ENCODE measurements around the gene HPCAL1. TPM values are rescaled to one million over a fixed set of nuclear protein-coding genes. Genes with fewer than 3 reads are reported as not detected.

HPCAL1 gene
- total and polyA plus RNA-seq, 2 donors, result 10.0 to 36.3 TPM

DNA sequence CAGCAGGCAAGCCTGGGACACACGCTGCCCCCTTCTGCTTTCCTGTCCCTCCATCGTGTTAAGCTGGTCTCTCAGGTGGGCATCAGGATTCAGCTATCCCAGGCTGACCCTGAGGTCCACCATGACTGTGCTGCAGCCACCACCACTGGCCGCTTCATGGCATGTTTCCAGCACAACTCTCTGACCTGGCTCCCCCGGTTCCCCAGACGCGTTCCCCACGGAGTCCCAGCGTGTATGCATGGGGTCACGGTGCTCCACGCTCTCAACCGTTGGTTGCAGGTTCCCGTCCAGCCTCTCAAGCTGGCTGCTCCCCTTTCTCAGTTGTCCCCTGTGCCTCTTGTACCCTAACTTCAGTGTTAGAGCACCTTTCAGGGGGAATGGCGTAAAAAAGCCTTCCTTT, 20.3 kb downstream of the HPCAL1 start:
- Histone ChIP-seq H3K36me3 (ENCODE audit: insufficient read depth) (no peaks in the 10 kb centered on the region), H3K27ac (ENCODE audit: low read depth) (no peak overlapping the region), H3K4me3 (ENCODE audit: low read depth, low read length) (no peak overlapping the region), H3K4me1 (ENCODE audit: insufficient read depth) (no peaks in the 10 kb centered on the region)
- 97% methylated on average over 13 of the region's 13 CpGs for WGBS
- DNase-seq (ENCODE audit: extremely low spot score), result no peak

DNA sequence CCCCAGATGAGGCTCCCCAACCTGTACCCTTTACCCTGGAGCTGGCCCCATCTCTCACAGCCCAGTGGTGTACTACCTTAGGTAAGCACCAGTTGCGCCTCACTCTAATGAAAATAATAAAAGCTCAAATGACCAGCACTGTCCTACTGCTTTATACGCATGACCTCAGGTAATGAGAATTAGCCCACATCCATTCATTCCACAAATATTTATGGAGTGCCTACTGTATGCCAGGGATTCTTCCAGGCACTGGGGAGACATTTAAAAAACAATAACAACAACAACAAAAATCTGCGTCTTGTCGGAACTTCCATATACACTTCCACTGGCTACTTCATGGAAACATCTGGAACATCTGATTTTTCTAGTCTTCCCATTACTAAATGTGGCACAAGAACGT, 20.8 kb downstream of the HPCAL1 start:
- WGBS, result 95% methylated on average over 5 of the region's 5 CpGs
- no peak for DNase-seq (ENCODE audit: extremely low spot score)
- no peak overlapping the region for H3K27ac ChIP-seq (ENCODE audit: low read depth)
- no peaks in the 10 kb centered on the region for H3K36me3 ChIP-seq (ENCODE audit: insufficient read depth)
- H3K4me3 ChIP-seq (ENCODE audit: low read depth, low read length), result no peak overlapping the region
- H3K4me1 ChIP-seq (ENCODE audit: insufficient read depth), result no peaks in the 10 kb centered on the region

DNA sequence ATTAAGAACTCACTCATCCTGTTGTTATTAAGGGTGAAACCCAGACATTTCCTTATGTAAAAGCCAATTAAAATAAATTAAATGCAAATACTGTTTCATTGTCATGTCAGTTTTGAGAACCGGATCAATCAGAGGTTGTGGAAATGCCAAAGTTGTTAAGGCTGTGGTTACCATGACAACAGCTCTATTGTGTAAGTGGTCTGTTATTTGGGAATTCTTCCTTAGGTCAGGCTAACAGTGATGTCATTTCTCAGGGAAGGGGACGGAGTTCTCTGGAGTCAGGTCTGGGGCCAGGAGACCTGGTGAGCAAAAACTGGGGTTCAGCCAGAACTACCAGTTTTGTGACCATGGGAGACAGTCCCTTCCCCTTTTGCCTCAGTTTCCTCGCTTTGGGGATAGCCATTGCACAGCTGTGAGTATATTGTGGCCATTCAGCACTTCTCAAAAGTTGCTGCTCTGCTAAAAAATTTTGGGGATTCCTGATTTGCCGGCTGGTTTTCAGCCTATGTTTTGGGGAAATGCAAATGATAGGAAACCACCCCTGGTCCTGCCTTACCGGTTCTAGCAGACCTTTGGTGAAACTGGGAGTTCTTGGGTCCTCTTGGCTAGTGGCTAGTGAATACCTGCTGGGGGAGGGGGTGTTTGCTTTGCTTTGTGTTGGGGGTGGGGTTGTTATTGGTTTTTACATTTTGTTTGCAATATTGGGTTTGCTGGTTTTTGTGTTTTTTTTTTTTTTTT, 21.6 kb downstream of the HPCAL1 start:
- 66% methylated on average over 5 of the region's 5 CpGs for WGBS
- no peak for DNase-seq (ENCODE audit: extremely low spot score)
- Histone ChIP-seq H3K4me3 (ENCODE audit: low read depth, low read length) (no peak overlapping the region), H3K4me1 (ENCODE audit: insufficient read depth) (no peaks in the 10 kb centered on the region), H3K27ac (ENCODE audit: low read depth) (no peak overlapping the region), H3K36me3 (ENCODE audit: insufficient read depth) (no peaks in the 10 kb centered on the region)

DNA sequence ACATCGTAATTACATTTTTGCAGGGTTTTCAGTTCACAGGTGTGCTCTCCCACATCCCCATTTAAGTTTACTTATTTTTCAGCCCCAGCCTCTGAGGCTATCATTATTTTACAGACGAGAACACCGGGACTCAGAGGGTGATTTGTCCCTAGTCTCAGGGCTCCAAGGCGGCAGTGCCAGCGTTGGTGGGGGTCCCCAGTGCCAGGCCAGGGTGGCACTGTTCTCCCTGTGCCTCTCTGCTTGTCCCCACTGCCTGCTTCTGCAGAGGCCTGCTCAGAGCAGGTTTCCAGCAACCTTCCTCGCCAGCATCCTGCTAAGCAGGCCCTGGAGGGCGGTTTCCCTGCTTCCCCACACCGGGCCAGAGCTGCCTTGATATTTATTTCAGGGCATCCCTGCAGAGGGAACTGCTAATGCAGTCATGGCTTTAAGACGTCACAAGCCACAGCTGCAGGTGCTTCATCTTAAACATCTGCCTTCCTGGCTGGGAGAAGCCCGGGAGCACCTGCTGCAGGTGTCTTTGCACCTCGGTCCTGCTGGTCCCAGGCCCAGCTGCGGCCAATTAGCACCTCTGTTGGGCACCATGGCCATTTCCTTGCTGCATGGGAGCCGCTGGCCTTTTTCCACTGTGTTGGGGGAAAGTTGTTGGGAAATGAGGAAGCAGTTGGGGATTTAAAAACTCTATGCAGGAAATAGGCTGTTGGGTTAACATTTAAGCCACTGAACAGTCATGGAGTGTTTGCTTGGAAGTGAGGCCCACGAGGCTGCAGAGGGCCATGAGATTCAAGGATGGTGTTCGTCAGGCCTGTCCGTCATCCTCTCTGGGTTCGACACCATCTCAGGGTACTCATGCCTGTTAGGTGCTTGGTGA, 22.8 kb downstream of the HPCAL1 start:
- 88% methylated on average over 17 of the region's 17 CpGs for WGBS
- no peak for DNase-seq (ENCODE audit: extremely low spot score)
- Histone ChIP-seq H3K27ac (ENCODE audit: low read depth) (no peak overlapping the region), H3K4me3 (ENCODE audit: low read depth, low read length) (no peak overlapping the region), H3K4me1 (ENCODE audit: insufficient read depth) (no peaks in the 10 kb centered on the region), H3K36me3 (ENCODE audit: insufficient read depth) (no peaks in the 10 kb centered on the region)

DNA sequence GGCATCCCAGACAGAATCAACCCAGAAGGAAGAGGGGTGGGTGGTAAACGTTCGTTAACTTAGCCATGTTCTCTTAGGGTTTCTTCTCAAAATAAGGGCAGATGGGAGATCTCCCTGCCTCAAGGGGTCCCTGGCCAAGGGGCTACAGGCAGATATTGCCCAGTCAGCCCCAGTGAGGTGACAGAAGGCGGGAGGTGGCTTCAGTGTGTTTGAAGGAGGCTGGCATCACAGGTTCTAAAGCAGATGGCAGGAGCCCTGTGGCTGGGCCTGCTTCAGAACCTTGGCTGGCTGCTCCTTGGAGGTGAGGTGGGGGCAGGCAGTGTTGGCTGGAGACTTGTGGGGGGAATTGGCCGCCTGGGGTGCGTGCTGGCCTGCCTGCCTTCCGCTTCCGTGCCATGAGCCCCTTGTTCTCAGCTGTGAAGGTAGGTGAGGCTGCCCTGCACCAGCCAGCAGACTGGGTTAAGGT, 23.5 kb downstream of the HPCAL1 start:
- WGBS, result 94% methylated on average over 7 of the region's 7 CpGs
- H3K27ac ChIP-seq (ENCODE audit: low read depth), result no peak overlapping the region
- H3K4me3 ChIP-seq (ENCODE audit: low read depth, low read length), result no peak overlapping the region
- no peaks in the 10 kb centered on the region for H3K36me3 ChIP-seq (ENCODE audit: insufficient read depth)
- H3K4me1 ChIP-seq (ENCODE audit: insufficient read depth), result no peaks in the 10 kb centered on the region
- no peak for DNase-seq (ENCODE audit: extremely low spot score)

DNA sequence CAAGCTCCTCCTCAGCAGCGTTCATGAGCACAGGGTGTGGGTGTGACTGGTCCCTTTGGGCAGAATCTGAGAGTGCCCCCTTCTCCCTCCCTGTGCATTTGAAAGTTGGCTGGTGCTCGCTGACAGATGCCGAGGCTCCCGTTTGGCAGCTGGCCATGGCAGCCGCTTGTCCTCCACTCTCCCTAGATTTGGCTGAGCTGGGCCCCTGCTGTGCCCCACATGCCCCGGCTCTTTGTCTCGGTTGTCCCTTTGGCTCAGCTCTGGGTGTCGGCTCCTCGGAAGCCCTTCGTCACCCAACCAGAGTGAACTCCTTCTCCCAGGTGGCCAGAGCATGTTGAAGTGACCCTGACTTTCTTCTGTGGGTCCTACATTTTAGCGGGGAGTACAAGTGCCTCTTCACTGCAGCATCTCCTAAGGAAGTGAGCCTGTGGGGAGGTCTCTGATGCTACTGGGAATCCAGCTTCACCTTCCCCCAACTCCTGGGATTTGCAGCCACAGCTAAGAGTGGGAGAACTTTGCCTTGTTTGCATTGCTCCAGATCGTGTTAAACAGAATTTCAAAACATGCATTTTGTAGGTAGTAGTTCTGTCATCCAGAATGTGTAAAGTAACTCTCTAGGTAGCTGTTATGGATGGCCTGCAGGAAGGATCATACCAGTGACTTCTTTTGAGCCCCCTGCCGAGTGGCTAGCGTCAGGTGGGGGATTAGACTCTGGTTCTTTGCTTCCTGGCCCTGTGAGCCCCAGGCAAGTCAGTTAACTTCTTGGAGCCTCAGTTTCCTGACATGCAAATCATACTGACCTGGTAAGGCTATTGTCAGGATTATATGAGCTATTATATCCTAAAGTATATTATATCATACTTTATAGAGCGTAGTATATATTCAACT, 24.2 kb downstream of the HPCAL1 start:
- 67% methylated on average over 15 of the region's 15 CpGs for WGBS
- no peaks in the 10 kb centered on the region for H3K36me3 ChIP-seq (ENCODE audit: insufficient read depth)
- no peak for DNase-seq (ENCODE audit: extremely low spot score)
- H3K27ac ChIP-seq (ENCODE audit: low read depth), result no peak overlapping the region
- no peaks in the 10 kb centered on the region for H3K4me1 ChIP-seq (ENCODE audit: insufficient read depth)
- no peak overlapping the region for H3K4me3 ChIP-seq (ENCODE audit: low read depth, low read length)

DNA sequence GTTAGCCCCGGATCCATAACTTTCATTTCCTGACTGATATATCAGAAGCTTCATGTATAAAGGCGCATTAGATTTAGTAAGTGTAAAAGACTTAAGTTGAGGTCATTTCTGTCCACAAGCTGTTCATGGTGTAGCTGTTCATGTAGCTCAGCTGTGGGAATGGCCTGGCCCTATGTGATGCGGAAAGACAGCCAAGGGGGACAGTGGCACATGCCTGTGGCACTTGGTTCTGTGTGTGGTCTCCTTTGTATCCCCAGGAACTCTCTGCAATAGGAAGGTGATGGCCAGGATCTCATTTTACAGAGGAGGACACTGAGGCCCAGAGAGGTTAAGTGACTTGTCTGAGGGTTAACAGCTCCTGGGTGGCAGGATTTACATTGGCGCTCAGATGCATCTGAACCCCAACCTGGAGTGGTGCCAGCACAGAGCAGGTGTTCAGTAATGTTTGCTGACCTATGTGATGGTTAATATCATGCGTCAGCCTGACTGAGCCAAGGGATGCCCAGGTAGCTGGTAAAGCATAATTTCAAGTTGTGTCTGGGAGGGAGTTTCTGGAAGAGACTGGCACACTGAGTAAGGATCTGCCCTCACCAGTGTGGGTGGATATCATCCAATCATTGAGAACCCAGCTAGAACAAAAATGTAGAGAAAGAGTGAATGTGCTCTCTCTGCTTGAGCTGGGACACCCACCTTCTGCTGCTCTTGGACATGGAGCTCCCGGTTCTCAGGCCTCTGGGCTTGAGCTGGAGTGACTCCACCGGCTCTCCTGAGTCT, 25.4 kb downstream of the HPCAL1 start:
- Histone ChIP-seq H3K4me1 (ENCODE audit: insufficient read depth) (peaks cover 2% of the 10 kb centered on the region), H3K4me3 (ENCODE audit: low read depth, low read length) (no peak overlapping the region), H3K27ac (ENCODE audit: low read depth) (no peak overlapping the region), H3K36me3 (ENCODE audit: insufficient read depth) (no peaks in the 10 kb centered on the region)
- no peak for DNase-seq (ENCODE audit: extremely low spot score)
- WGBS, result 83% methylated on average over 7 of the region's 7 CpGs

DNA sequence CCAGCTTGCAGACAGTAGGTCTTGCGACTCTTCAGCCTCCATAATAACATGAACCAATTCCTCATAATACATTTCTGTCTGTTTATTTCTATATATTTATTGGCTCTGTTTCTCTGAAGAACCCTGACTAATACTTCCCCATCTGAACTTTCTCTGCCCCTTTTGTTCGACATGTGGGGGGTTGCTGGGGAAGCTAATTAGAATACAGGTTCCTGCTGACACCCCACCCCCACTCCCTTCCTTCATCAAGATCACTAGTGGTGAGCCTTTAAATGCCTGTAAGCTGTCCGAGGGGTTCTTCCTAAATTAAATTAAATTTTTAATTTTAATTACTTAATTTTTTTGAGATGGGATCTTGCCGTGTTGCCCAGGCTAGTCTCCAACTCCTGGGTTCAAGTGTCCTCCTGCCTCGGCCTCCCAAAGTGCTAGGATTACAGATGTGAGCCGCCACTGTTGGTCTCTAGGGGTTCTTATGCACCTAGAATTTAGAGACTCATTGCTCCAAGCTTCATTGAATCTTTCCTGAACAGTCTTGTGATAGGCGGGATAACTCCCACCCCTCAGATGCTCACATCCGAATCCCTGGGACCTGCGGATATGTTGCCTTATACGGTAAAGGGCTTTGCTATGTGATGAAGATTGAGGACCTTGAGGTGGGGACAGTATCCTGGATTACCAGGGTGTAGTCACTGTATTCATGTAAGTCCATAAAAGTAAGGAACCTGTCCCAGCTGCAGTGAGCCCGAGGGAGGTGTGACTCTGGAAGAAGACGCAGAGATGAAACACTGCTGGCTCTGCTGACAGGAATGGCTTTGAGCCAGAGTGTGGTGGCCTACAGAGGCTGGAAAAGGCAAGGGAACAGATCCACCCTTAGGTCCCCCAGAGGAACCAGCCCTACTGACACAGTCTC, 26.2 kb downstream of the HPCAL1 start:
- Histone ChIP-seq H3K27ac (ENCODE audit: low read depth) (no peak overlapping the region), H3K4me1 (ENCODE audit: insufficient read depth) (peaks cover 2% of the 10 kb centered on the region), H3K4me3 (ENCODE audit: low read depth, low read length) (no peak overlapping the region), H3K36me3 (ENCODE audit: insufficient read depth) (no peaks in the 10 kb centered on the region)
- no peak for DNase-seq (ENCODE audit: extremely low spot score)
- WGBS, result 94% methylated on average over 12 of the region's 12 CpGs

DNA sequence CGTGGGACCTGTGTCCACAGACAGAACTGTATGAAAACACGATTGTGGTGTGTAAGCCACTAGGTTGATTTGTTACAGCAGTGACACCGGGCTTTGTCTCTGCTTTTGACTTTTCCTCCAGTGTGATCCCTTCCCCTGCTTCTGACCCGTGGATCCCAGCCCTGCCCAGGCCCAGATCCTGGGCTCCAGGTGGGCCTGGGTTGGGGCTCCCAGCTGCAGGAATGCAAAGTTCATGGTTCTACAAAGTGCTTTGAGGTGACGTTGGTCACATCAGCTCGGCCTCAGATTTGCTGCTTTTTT, 26.8 kb downstream of the HPCAL1 start:
- 80% methylated on average over 6 of the region's 6 CpGs for WGBS
- peaks cover 2% of the 10 kb centered on the region for H3K4me1 ChIP-seq (ENCODE audit: insufficient read depth)
- H3K4me3 ChIP-seq (ENCODE audit: low read depth, low read length), result no peak overlapping the region
- no peak overlapping the region for H3K27ac ChIP-seq (ENCODE audit: low read depth)
- DNase-seq (ENCODE audit: extremely low spot score), result no peak
- H3K36me3 ChIP-seq (ENCODE audit: insufficient read depth), result no peaks in the 10 kb centered on the region

DNA sequence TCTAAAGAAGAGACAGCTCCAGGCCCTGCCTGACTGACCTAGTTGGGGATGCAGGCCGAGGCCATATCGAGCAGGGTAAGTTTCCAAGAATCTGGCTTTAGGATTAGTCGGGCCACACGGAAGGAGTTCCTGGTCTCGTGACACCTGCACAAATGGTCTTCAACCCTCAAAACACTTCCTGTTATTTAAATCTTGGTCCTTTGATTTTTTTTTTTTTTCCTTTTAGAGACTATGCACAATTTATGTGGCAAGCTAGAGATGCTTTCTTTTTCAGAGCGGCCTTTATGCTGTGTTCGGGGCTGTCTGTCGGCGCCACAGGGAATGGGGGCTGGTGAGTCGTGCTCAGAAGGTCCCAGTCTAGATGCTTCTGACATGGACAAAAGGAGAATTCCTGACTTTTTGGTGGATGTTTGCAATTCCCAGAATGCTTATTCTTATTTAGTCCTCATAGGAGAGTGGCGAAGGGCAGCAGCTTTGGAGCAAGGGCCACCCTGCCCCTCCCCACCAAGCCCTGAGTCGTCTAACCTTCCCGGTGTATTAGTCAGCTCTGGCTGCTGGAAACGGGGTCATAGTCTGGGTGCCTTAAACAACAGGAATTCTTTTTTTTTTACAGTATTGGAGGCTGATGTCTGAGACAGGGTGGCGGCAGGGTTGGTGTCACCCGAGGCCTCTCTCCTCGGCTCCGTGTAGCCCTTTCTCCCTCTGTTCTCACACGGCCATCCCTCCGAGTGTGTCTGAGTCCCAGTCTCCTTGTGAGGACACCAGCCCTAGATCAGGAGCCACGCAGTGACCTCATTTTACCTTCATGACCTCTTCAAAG, 27.4 kb downstream of the HPCAL1 start:
- Histone ChIP-seq H3K36me3 (ENCODE audit: insufficient read depth) (no peaks in the 10 kb centered on the region), H3K4me1 (ENCODE audit: insufficient read depth) (peaks cover 2% of the 10 kb centered on the region), H3K4me3 (ENCODE audit: low read depth, low read length) (no peak overlapping the region), H3K27ac (ENCODE audit: low read depth) (no peak overlapping the region)
- 78% methylated on average over 21 of the region's 21 CpGs for WGBS
- DNase-seq (ENCODE audit: extremely low spot score), result no peak

DNA sequence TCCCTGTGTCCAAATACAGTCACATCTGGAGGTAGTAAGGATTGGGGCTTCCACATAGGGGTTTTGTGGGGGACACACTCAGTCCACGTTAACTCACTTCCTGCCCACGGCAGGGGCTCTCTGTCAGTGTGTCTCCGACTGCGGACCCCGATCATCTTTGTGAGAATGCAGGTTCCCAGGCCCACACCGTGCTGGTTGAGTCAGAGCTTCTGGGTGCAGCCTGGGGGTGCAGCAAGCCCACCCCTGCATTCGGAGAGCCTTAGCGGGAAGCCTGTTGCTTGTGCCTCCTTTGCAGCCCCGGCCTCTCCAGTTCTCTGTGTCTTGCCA, 28.0 kb downstream of the HPCAL1 start:
- no peak for DNase-seq (ENCODE audit: extremely low spot score)
- no peaks in the 10 kb centered on the region for H3K36me3 ChIP-seq (ENCODE audit: insufficient read depth)
- H3K27ac ChIP-seq (ENCODE audit: low read depth), result no peak overlapping the region
- H3K4me3 ChIP-seq (ENCODE audit: low read depth, low read length), result peak overlapping the region; percentile 14
- 76% methylated on average over 9 of the region's 9 CpGs for WGBS
- H3K4me1 ChIP-seq (ENCODE audit: insufficient read depth), result peaks cover 2% of the 10 kb centered on the region
